HepG2 (cell line): ENCODE results near the gene STK4. TPM values are rescaled to one million over a fixed set of nuclear protein-coding genes. Genes with fewer than 3 reads are reported as not detected.
A peak's percentile ranks its signal among the peaks of the same experiment; 100 is the strongest.

ENCODE experiments used
- ESRRA ChIP-seq: sonication (generic); formaldehyde crosslinking; IDR thresholded peaks from 2 replicates; pipeline ENCODE4 v1.5.1; 2020; ENCODE audit warnings: mild to moderate bottlenecking, low read depth, missing genetic modification reagents
- FOXK1 ChIP-seq: sonication (generic); formaldehyde crosslinking; IDR thresholded peaks from 2 replicates; pipeline ENCODE4 v1.4.0; 2020; ENCODE audit warnings: low read depth, missing genetic modification reagents, borderline replicate concordance
- HDAC1 ChIP-seq: sonication (generic); formaldehyde crosslinking; IDR thresholded peaks from 2 replicates; pipeline ENCODE4 v1.5.1; 2020; ENCODE audit warnings: mild to moderate bottlenecking, missing genetic modification reagents
- HOXA9 ChIP-seq: sonication (generic); formaldehyde crosslinking; IDR thresholded peaks from 2 replicates; pipeline ENCODE4 v1.8.1; 2022; ENCODE audit warnings: missing genetic modification reagents, mild to moderate bottlenecking, moderate library complexity, borderline replicate concordance
- MBNL3 ChIP-seq: fragments of 250-450 bp; sonication (Bioruptor Pico); conservative IDR thresholded peaks from 2 replicates; pipeline ENCODE4 v1.8.0; 2022; ENCODE audit warnings: mild to moderate bottlenecking, inconsistent platforms
- NFIC ChIP-seq: IDR thresholded peaks from 2 replicates; pipeline ENCODE4 v1.6.1; 2012; ENCODE audit warnings: mild to moderate bottlenecking, low read length, inconsistent platforms
- NR2F1 ChIP-seq, 2 experiments: fragments of 450-650 bp in 1 of 2; formaldehyde crosslinking in 1 of 2; IDR thresholded peaks; 2 replicates each; pipeline versions ENCODE4 v1.5.0 to v1.6.1; 2016 to 2020; ENCODE audit warnings: mild to moderate bottlenecking in 1 of 2, missing compliant biosample characterization in 1 of 2, missing genetic modification reagents in 1 of 2, moderate library complexity in 1 of 2
- PTBP1 ChIP-seq: fragments of 200-400 bp; formaldehyde crosslinking; IDR thresholded peaks from 2 replicates; pipeline ENCODE4 v1.6.1; 2018; ENCODE audit warnings: low read length, low read depth; ENCODE audit not compliant: poor library complexity, severe bottlenecking
- SAFB2 ChIP-seq: sonication (generic); formaldehyde crosslinking; IDR thresholded peaks from 2 replicates; pipeline ENCODE4 v1.5.1; 2020; ENCODE audit warnings: missing genetic modification reagents, low read depth, mild to moderate bottlenecking, borderline replicate concordance
- SCMH1 ChIP-seq: sonication (generic); formaldehyde crosslinking; IDR thresholded peaks from 2 replicates; pipeline ENCODE4 v1.9.0; 2021; ENCODE audit warnings: missing genetic modification reagents, mild to moderate bottlenecking, borderline replicate concordance
- SPEN ChIP-seq: sonication (generic); formaldehyde crosslinking; IDR thresholded peaks from 2 replicates; pipeline ENCODE4 v1.5.1; 2020; ENCODE audit warnings: low read depth, mild to moderate bottlenecking, missing genetic modification reagents
- SSRP1 ChIP-seq: IDR thresholded peaks from 2 replicates; pipeline ENCODE4 v1.6.1; 2016; ENCODE audit warnings: control low read depth
- SUZ12 ChIP-seq: fragments of 150-350 bp; IDR thresholded peaks from 2 replicates; pipeline ENCODE4 v1.6.1; 2014; ENCODE audit warnings: low read depth, low read length
- WIZ ChIP-seq: sonication (generic); formaldehyde crosslinking; IDR thresholded peaks from 2 replicates; pipeline ENCODE4 v1.5.1; 2020; ENCODE audit warnings: mild to moderate bottlenecking, missing genetic modification reagents
- XRCC5 ChIP-seq: fragments of 200-400 bp; formaldehyde crosslinking; optimal IDR thresholded peaks from 2 replicates; pipeline ENCODE3; 2017; ENCODE audit warnings: mild to moderate bottlenecking, low read length
- ZFAT ChIP-seq: sonication (generic); formaldehyde crosslinking; conservative IDR thresholded peaks from 2 replicates; pipeline ENCODE4 v1.8.1; 2023; ENCODE audit warnings: missing genetic modification reagents, inconsistent platforms
- ZKSCAN8 ChIP-seq: IDR thresholded peaks from 2 replicates; pipeline ENCODE4 v1.6.1; 2016; ENCODE audit warnings: borderline replicate concordance, missing genetic modification reagents, missing compliant biosample characterization
- ZMYM3 ChIP-seq: sonication (generic); formaldehyde crosslinking; IDR thresholded peaks from 2 replicates; pipeline ENCODE4 v1.5.1; 2020; ENCODE audit warnings: mild to moderate bottlenecking, missing genetic modification reagents
- ZMYM4 ChIP-seq: sonication (generic); formaldehyde crosslinking; IDR thresholded peaks from 2 replicates; pipeline ENCODE4 v1.8.1; 2023; ENCODE audit warnings: mild to moderate bottlenecking, missing genetic modification reagents
- ZNF18 ChIP-seq: sonication (generic); formaldehyde crosslinking; IDR thresholded peaks from 2 replicates; pipeline ENCODE4 v1.8.0; 2022; ENCODE audit warnings: mild to moderate bottlenecking, missing genetic modification reagents; ENCODE audit not compliant: insufficient replicate concordance
- ZNF232 ChIP-seq: sonication (generic); formaldehyde crosslinking; IDR thresholded peaks from 2 replicates; pipeline ENCODE4 v1.4.0; 2020; ENCODE audit warnings: missing genetic modification reagents, borderline replicate concordance
- ZNF34 ChIP-seq: sonication (generic); formaldehyde crosslinking; IDR thresholded peaks from 2 replicates; pipeline ENCODE4 v1.4.0; 2020; ENCODE audit warnings: mild to moderate bottlenecking, missing genetic modification reagents, borderline replicate concordance
- ZNF660 ChIP-seq: sonication (generic); formaldehyde crosslinking; IDR thresholded peaks from 2 replicates; pipeline ENCODE4 v1.5.1; 2020; ENCODE audit warnings: mild to moderate bottlenecking, low read depth, missing genetic modification reagents, borderline replicate concordance
- ZNF670 ChIP-seq: sonication (generic); formaldehyde crosslinking; IDR thresholded peaks from 2 replicates; pipeline ENCODE4 v1.8.0; 2022; ENCODE audit warnings: mild to moderate bottlenecking, missing genetic modification reagents, borderline replicate concordance
- ZNF775 ChIP-seq: sonication (generic); formaldehyde crosslinking; IDR thresholded peaks from 2 replicates; pipeline ENCODE4 v1.4.0; 2020; ENCODE audit warnings: missing genetic modification reagents, mild to moderate bottlenecking, moderate library complexity, borderline replicate concordance
- ZNF883 ChIP-seq: sonication (generic); formaldehyde crosslinking; IDR thresholded peaks from 2 replicates; pipeline ENCODE4 v1.5.1; 2020; ENCODE audit warnings: mild to moderate bottlenecking, missing genetic modification reagents; ENCODE audit errors: not compliant biosample characterization
- polyA plus RNA-seq, 8 experiments: library from polyadenylated mRNA; depleted of rRNA in 3 of 8; stranded (reverse) in 7 of 8; unstranded in 1 of 8; fragments of >200 nt; fragmentation: Illumina TruSeq in 4 of 8; extraction: Trizol in 4 of 8; gene quantifications; 2 replicates each; pipeline versions ENCODE4 v1.2.1 to v1.2.3, GENCODE V29; 2011 to 2016; ENCODE audit warnings: low read depth in 4 of 8, missing spikeins in 1 of 8, mixed read lengths in 1 of 8; ENCODE audit not compliant: insufficient read depth in 1 of 8
- total RNA-seq, 5 experiments: library from RNA; depleted of rRNA; stranded (reverse); fragments of >200 nt; fragmentation: Illumina TruSeq; extraction: Trizol; gene quantifications; 2 replicates each; pipeline ENCODE4 v1.2.3, GENCODE V29; 2016; ENCODE audit warnings: low read depth in 1 of 5
- TF ChIP-seq, protein P1 (sequence below): IDR thresholded peaks from 2 replicates; pipeline ENCODE4 v1.6.1; 2018; ENCODE audit warnings: missing genetic modification reagents
- TF ChIP-seq, protein P2 (sequence below): IDR thresholded peaks from 2 replicates; pipeline ENCODE4 v1.6.1; 2016; ENCODE audit warnings: low read depth, borderline replicate concordance

Gene STK4
- total and polyA plus RNA-seq, 2 of the 13 experiments (the other 11 are each of a cell fraction or from before 2014, with no cell fraction given), result 25.6 to 38.3 TPM

DNA sequence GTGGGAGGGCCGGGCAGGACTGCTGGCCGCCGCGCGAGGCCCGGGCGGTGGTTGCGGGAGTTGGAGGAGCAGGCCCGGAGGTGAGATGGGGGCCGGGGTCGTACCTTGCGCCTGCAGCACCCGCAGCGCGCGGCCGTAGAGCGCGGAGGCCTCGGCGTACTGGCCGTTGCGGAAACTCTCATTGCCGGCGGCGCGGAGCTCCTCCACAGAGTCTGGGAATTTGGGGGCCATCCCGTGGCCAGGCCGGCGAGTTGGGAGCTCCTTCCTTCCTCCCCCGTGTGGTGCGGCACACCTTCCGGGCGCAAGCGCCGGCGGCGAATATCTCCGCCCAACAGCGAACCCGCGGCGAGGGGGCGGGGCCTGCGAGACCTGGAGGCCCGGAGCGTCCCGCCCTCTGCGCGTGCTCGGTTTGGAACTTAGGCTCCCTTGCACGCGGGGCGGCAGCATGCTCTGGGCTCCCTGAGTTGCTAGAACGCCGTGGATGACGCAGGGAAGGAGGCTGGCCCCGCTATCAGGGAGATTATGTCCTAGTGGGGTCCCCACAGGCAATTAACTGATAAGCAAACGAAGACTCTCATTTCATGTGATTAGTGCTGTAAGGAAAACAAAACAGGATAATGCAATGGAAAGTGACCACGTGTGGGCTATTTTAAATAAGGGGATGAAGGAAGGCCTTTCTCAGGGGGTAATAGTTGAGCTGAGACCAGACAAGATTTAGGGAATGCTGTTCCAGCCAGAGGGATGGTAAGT is 6.0 kb upstream of the STK4 start, which contains the start of gene TOMM34 (continued):
- peak; percentile 93 for TF ChIP-seq ZMYM4 (CRISPR knock-in tag)
- TF ChIP-seq SCMH1, result no peak
- TF ChIP-seq ZNF660 (CRISPR knock-in tag), result no peak
- TF ChIP-seq FOXK1, result peak; percentile 72; the same call in 1 of the 2 replicates
- TF ChIP-seq ESRRA (CRISPR knock-in tag), result peak; percentile 82; the same call in 1 of the 2 replicates
- peak; percentile 93; the same call in 1 of the 2 replicates for TF ChIP-seq ZKSCAN8 (CRISPR knock-in tag)
- peak; percentile 30; the same call in 1 of the 2 replicates for TF ChIP-seq ZMYM3
- no peak for TF ChIP-seq NR2F1 (CRISPR knock-in tag; IDR thresholded peaks at IDR 0.05)
- 0 out of 2 replicates have a peak, but pooled peaks have one; percentile 69 for TF ChIP-seq ZFAT (CRISPR knock-in tag)
- TF ChIP-seq HDAC1 (CRISPR knock-in tag), result peak; percentile 95
- peak; percentile 95 for TF ChIP-seq SPEN (CRISPR knock-in tag)
- TF ChIP-seq, protein P1, sequence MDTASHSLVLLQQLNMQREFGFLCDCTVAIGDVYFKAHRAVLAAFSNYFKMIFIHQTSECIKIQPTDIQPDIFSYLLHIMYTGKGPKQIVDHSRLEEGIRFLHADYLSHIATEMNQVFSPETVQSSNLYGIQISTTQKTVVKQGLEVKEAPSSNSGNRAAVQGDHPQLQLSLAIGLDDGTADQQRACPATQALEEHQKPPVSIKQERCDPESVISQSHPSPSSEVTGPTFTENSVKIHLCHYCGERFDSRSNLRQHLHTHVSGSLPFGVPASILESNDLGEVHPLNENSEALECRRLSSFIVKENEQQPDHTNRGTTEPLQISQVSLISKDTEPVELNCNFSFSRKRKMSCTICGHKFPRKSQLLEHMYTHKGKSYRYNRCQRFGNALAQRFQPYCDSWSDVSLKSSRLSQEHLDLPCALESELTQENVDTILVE (CRISPR knock-in tag), result peak; percentile 92; the same call in 1 of the 2 replicates
- TF ChIP-seq ZNF883, result peak; percentile 99
- TF ChIP-seq MBNL3 (CRISPR knock-in tag), result no peak
- 0 out of 2 replicates have a peak, but pooled peaks have one; percentile 66 for TF ChIP-seq ZNF34
- TF ChIP-seq, protein P2, sequence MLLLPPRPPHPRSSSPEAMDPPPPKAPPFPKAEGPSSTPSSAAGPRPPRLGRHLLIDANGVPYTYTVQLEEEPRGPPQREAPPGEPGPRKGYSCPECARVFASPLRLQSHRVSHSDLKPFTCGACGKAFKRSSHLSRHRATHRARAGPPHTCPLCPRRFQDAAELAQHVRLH (CRISPR knock-in tag), result peak; percentile 97; the same call in 1 of the 2 replicates
- TF ChIP-seq ZNF670 (CRISPR knock-in tag), result peak; percentile 84; the same call in 1 of the 2 replicates
- TF ChIP-seq PTBP1, result peak; percentile 47
- no peak for TF ChIP-seq NFIC
- peak; percentile 94 for TF ChIP-seq WIZ
- peak; percentile 85; the same call in 1 of the 2 replicates for TF ChIP-seq ZNF775
- TF ChIP-seq ZNF18 (CRISPR knock-in tag), result peak; percentile 87
- peak; percentile 80 for TF ChIP-seq XRCC5
- no peak for TF ChIP-seq SSRP1 (CRISPR knock-in tag)
- TF ChIP-seq SUZ12, result no peak
- peak; percentile 96 for TF ChIP-seq SAFB2
- TF ChIP-seq ZNF232 (CRISPR knock-in tag), result peak; percentile 83; the same call in 1 of the 2 replicates
- peak; percentile 91 for TF ChIP-seq HOXA9
